Astrocyte of the spinal cord (primary cell): ENCODE data around the gene GPX5.

ENCODE experiments used
- DNase-seq: peaks from one replicate; pipeline ENCODE4 v3.0.0; 2011; ENCODE audit warnings: low read depth, low spot score
- H3K4me3 ChIP-seq: 2 replicates; pipeline ENCODE4 v1.5.1; 2011; ENCODE audit warnings: low read depth, mild to moderate bottlenecking, low read length, moderate library complexity
- in situ Hi-C: cut with HindIII; loops from 2 replicates; pipeline ENCODE4 v1.10.0; 2017; ENCODE audit warnings: low sequenced_read_pairs
- TF ChIP-seq, protein P1 (sequence below): IDR thresholded peaks from 2 replicates; pipeline ENCODE4 v1.5.1; 2012; ENCODE audit warnings: low read depth, mild to moderate bottlenecking, low read length, inconsistent platforms

The GPX5 gene

GRCh38 chr6:28525496-28526039 is at the start of gene GPX5:
GPX5 (plus strand) TSS chr6:28525881; CDS start chr6:28526014, 133 bp downstream.
- TF ChIP-seq, protein P1, sequence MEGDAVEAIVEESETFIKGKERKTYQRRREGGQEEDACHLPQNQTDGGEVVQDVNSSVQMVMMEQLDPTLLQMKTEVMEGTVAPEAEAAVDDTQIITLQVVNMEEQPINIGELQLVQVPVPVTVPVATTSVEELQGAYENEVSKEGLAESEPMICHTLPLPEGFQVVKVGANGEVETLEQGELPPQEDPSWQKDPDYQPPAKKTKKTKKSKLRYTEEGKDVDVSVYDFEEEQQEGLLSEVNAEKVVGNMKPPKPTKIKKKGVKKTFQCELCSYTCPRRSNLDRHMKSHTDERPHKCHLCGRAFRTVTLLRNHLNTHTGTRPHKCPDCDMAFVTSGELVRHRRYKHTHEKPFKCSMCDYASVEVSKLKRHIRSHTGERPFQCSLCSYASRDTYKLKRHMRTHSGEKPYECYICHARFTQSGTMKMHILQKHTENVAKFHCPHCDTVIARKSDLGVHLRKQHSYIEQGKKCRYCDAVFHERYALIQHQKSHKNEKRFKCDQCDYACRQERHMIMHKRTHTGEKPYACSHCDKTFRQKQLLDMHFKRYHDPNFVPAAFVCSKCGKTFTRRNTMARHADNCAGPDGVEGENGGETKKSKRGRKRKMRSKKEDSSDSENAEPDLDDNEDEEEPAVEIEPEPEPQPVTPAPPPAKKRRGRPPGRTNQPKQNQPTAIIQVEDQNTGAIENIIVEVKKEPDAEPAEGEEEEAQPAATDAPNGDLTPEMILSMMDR = no peak
- no peak for DNase-seq
- no peak within 1 kb of the TSS for H3K4me3 ChIP-seq
- in situ Hi-C loops = no loop called here

GRCh38 chr6:28478518-28478917 is 47.2 kb upstream of the GPX5 start:
- no peak overlapping the region for H3K4me3 ChIP-seq
- no peak for DNase-seq
- TF ChIP-seq, protein P1 = no peak
- in situ Hi-C loops = no loop called here

DNA sequence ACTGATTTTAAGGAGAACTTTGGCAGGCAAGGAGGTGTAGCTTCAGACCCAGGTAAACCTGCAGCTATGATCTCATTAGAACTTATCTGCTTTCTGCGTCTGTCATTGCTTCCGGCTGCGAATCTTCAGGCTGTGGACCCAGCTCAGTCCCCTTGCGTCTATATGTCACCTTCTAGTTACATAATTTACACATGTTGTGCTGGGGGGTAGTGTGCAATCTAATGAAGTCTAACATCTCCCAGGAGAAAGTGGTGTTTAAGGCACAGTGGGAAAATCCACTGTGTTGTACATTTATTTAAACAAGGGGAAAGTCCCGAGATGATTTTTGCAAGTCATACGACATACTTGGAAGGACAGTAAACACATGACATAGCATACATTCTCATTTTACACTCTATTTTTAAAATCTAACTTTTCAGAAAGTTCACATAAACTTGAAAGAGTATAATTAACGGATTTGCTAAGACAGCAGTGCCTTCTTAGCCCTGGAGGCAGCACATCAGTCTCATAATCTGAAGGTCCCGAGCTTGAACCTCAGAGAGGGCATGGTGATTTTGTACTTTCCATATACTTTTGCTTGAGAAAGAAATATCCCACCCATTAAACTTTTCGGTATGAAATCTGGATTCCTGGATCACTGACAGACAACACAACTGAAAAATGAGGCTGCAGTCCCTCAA is 45.3 kb upstream of the GPX5 start:
- in situ Hi-C loops = no loop called here
- no peak for DNase-seq

GRCh38 chr6:28485482-28485881 is 40.2 kb upstream of the GPX5 start:
- TF ChIP-seq, protein P1 = no peak
- H3K4me3 ChIP-seq = no peak overlapping the region
- in situ Hi-C loops = no loop called here
- DNase-seq = no peak

More for the DNA sequence above, 45.3 kb upstream of the GPX5 start:
- TF ChIP-seq, protein P1 = no peak
- H3K4me3 ChIP-seq = no peak overlapping the region

- in situ Hi-C loops = no loop called here
- DNase-seq = no peak
- no peak overlapping the region for H3K4me3 ChIP-seq
- TF ChIP-seq, protein P1 = no peak
Measured at GRCh38 chr6:28486533-28486932, 39.1 kb upstream of the GPX5 start.

DNA sequence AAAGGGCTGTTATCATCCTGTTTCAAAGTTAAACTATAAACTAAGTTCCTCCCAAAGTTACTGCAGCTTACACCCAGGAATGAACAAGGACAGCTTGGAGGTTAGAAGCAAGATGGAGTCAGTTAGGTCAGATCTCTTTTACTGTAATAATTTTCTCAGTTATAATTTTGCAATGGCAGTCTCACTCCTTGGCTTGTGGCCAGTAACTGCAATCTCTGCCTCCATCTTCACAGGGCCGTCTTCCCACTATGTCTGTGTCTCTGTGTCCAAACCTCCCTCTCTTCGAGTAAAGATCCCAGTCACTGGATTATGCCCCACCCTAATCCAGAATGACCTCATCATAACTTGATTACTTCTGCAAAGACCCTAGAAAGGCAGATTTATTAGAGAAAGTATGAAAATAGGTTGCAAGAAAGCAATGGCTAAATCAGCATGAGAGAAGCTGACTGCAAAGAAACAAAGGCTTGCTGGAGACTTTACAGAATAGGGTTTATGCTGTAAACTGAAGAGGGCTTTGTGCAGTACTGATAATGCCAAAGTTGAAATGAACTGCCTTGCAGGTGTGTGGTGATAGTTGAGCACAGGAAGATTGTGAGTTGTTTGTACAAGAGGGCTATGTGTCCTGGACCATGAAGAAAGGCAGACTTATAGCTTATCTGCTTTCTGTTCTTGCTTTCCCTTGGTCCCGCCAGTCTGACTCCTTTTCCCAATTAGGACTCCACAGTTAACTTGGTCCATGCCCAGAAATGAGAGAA is 38.5 kb upstream of the GPX5 start:
- TF ChIP-seq, protein P1 = no peak
- in situ Hi-C loops = no loop called here

More for the DNA sequence above, 38.5 kb upstream of the GPX5 start:
- H3K4me3 ChIP-seq = no peak overlapping the region
- DNase-seq = no peak
